Naive thymus-derived CD4-positive, alpha-beta T cell (primary cell): Measurements from ENCODE around the gene GDI2. TPM values are rescaled to one million over a fixed set of nuclear protein-coding genes. Genes with fewer than 3 reads are reported as not detected.
A peak's percentile ranks its signal among the peaks of the same experiment; 100 is the strongest.
"Not testable (repeated sequence)": the region's sequence is repeated elsewhere in the genome, so short reads cannot be mapped to it uniquely, and the experiment has no call there.

ENCODE experiments used
- ATAC-seq: fragments of 150-1000 bp; cut with Tn5 transposase; 2 replicates; pipeline ENCODE4 v1.10.0; 2021; ENCODE audit warnings: mild to moderate bottlenecking, moderate library complexity
- CTCF ChIA-PET: fragments of 350-600 bp; sonication (Branson Sonifier 250); formaldehyde crosslinking; loops from one replicate; lab custom pipeline; 2021; ENCODE audit warnings: antibody characterized with exemption; lab: Charles Lee
- POLR2A ChIA-PET: fragments of 350-600 bp; sonication (Branson Sonifier 250); formaldehyde crosslinking; loops from one replicate; lab custom pipeline; 2021; ENCODE audit warnings: antibody characterized with exemption, inconsistent platforms; lab: Charles Lee
- DNase-seq, 9 donors: peaks; one replicate each; pipeline versions ENCODE4 v3.0.0 to v3.0.0-alpha.2; 2020 to 2022; ENCODE audit warnings: mixed read lengths in 1 of 9
- H3K27ac ChIP-seq: one replicate; pipeline ENCODE4 v1.7.0; 2013; ENCODE audit warnings: mild to moderate bottlenecking, low read depth, low read length, moderate library complexity
- H3K27me3 ChIP-seq, 2 donors: one replicate each; pipeline ENCODE4 v1.7.0; 2013; ENCODE audit warnings: low read length in 2 of 2, mild to moderate bottlenecking in 2 of 2, moderate library complexity in 2 of 2; ENCODE audit not compliant: control insufficient read depth in 2 of 2, insufficient read depth in 2 of 2
- H3K36me3 ChIP-seq, 3 experiments: 1 replicate in 2 of 3; 2 replicates in 1 of 3; pipeline ENCODE4 v1.7.0; 2013; ENCODE audit warnings: low read length in 3 of 3, mild to moderate bottlenecking in 3 of 3, moderate library complexity in 1 of 3; ENCODE audit not compliant: insufficient read depth in 3 of 3, control insufficient read depth in 2 of 3
- H3K4me1 ChIP-seq, 2 donors: one replicate each; pipeline ENCODE4 v1.7.0; 2013; ENCODE audit warnings: low read length in 2 of 2, mild to moderate bottlenecking in 2 of 2, moderate library complexity in 1 of 2; ENCODE audit not compliant: control insufficient read depth in 2 of 2, insufficient read depth in 2 of 2
- H3K4me3 ChIP-seq: 2 replicates; pipeline ENCODE4 v1.7.0; 2013; ENCODE audit warnings: mild to moderate bottlenecking, low read length
- H3K9me3 ChIP-seq, 3 experiments: 1 replicate in 2 of 3; 2 replicates in 1 of 3; pipeline ENCODE4 v1.7.0; 2013; ENCODE audit warnings: low read length in 3 of 3; ENCODE audit not compliant: control insufficient read depth in 2 of 3
- H3K27ac Mint-ChIP-seq, 9 donors: one replicate each; pipeline ENCODE4 v1.8.0; 2020 to 2022; ENCODE audit warnings: mixed read lengths in 9 of 9, mild to moderate bottlenecking in 8 of 9, moderate library complexity in 5 of 9, inconsistent platforms in 2 of 9
- H3K27me3 Mint-ChIP-seq, 5 donors: one replicate each; pipeline ENCODE4 v1.8.0; 2021 to 2022; ENCODE audit warnings: mixed read lengths in 5 of 5, mild to moderate bottlenecking in 1 of 5
- H3K36me3 Mint-ChIP-seq, 5 donors: one replicate each; pipeline ENCODE4 v1.8.0; 2020 to 2022; ENCODE audit warnings: mixed read lengths in 5 of 5, mild to moderate bottlenecking in 3 of 5, inconsistent platforms in 1 of 5
- H3K4me1 Mint-ChIP-seq, 7 donors: one replicate each; pipeline ENCODE4 v1.8.0; 2020 to 2022; ENCODE audit warnings: mixed read lengths in 7 of 7, mild to moderate bottlenecking in 3 of 7, inconsistent platforms in 1 of 7
- H3K4me3 Mint-ChIP-seq, 10 donors: one replicate each; pipeline ENCODE4 v1.8.0; 2020 to 2022; ENCODE audit warnings: mild to moderate bottlenecking in 10 of 10, mixed read lengths in 10 of 10, moderate library complexity in 6 of 10, inconsistent platforms in 2 of 10
- H3K9me3 Mint-ChIP-seq, 11 donors: one replicate each; pipeline ENCODE4 v1.8.0; 2020 to 2022; ENCODE audit warnings: mixed read lengths in 11 of 11, mild to moderate bottlenecking in 4 of 11, inconsistent platforms in 1 of 11, moderate library complexity in 1 of 11
- intact Hi-C, 2 donors: fragments of 100-400 bp; cut with micrococcal nuclease; formaldehyde crosslinking; loops; one replicate each; pipeline ENCODE4 v1.15.1; 2023
- polyA plus RNA-seq, 2 donors: library from polyadenylated mRNA; unstranded; fragments of 300-500 nt; fragmentation: Illumina TruSeq; gene quantifications; one replicate each; pipeline ENCODE4 v1.2.3, GENCODE V29; 2021
- total RNA-seq, 6 experiments: library from RNA in 5 of 6; stranded (reverse) in 5 of 6; gene quantifications; 1 replicate in 5 of 6; 2 replicates in 1 of 6; pipeline ENCODE4 v1.2.3 and lab custom pipeline; 2021 to 2026

GDI2 gene
- total and polyA plus RNA-seq, 7 experiments from 2014 or later, result 85.3 to 236 (median 130) TPM

DNA sequence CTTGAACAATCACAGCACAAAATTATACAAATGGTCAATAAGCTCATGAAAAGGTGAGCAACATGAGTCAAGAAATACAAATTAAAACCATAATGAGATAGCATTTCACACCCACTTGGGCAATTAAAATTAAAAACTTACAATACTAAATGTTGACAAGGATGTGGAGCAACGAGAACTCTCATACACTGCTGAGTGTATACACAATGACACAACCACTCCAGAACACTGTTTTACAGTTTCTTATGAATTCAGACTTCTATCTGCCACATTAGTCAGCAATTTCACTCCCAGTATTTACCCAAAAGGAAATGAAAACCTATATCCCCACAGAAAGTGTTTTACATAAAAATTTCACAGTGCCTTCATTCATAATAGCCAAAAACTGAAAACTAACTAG is 31.1 kb downstream of the GDI2 start:
- H3K4me1 ChIP-seq, result peaks cover 0 to 5% of the 10 kb centered on the region in 2 donors
- Mint-ChIP-seq H3K4me3 (peak overlapping the region in 2 of 10 donors; percentile 0 to 1), H3K36me3 (peaks cover 32 to 77% (median 58%) of the 10 kb centered on the region in 5 donors), H3K27ac (peak overlapping the region in 6 of 9 donors; percentile 1 to 85 (median 59)), H3K27me3 (no peaks in the 10 kb centered on the region), H3K9me3 (peaks cover 0 to 31% (median 17%) of the 10 kb centered on the region in 11 donors), H3K4me1 (peaks cover 8 to 42% (median 39%) of the 10 kb centered on the region in 7 donors)
- ChIA-PET POLR2A (no interaction called here), CTCF (interaction anchor here (0.7 to 1.2 kb wide), 2 partner anchors 10 to 159 kb away, joined by 3 to 5 read pairs; no protein-coding TSS in a partner anchor)
- peaks cover 13 to 49% (median 19%) of the 10 kb centered on the region in 3 experiments for H3K36me3 ChIP-seq
- no peak overlapping the region for H3K27ac ChIP-seq
- H3K27me3 ChIP-seq, result no peaks in the 10 kb centered on the region
- H3K4me3 ChIP-seq, result no peak overlapping the region
- H3K9me3 ChIP-seq, result peaks cover 0 to 4% (median 0%) of the 10 kb centered on the region in 3 experiments
- DNase-seq, result no peak
- intact Hi-C loops, result no loop called here
- no peak for ATAC-seq

DNA sequence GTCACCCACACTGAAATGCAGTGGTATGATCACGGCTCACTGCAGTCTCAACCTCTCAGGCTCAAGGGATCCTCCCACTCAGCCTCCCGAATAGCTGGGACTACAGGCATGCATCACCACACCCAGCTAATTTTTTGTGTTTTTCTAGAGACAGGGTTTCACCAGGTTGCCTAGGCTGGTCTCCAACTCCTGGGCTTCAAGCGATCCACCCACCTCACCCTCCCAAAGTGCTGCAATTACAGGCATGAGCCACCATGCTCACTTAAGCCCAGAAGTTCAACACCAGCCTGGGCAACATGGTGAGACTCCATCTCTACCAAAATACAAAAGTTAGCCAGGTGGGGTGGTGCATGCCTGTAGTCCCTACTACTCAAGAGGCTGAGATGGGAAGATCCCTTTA is 33.5 kb downstream of the GDI2 start:
- DNase-seq (no peak), ATAC-seq (no peak)
- Histone ChIP-seq H3K27ac (no peak overlapping the region), H3K36me3 (peaks cover 8 to 26% (median 11%) of the 10 kb centered on the region in 3 experiments), H3K27me3 (no peaks in the 10 kb centered on the region), H3K4me1 (peaks cover 15 to 24% of the 10 kb centered on the region in 2 donors), H3K4me3 (no peak overlapping the region), H3K9me3 (peaks cover 0 to 4% (median 0%) of the 10 kb centered on the region in 3 experiments)
- intact Hi-C loops, result loop anchor here in 1 of 2 donors (5.0 kb wide), 1 partner anchor 33 kb away; the partner anchor contains the start of gene GDI2
- Mint-ChIP-seq H3K9me3 (peaks cover 0 to 27% (median 16%) of the 10 kb centered on the region in 11 donors), H3K27me3 (no peaks in the 10 kb centered on the region), H3K4me1 (peaks cover 17 to 65% (median 59%) of the 10 kb centered on the region in 7 donors), H3K36me3 (peaks cover 20 to 70% (median 46%) of the 10 kb centered on the region in 5 donors), H3K4me3 (no peak overlapping the region), H3K27ac (peak overlapping the region in 2 of 9 donors; percentile 30 to 49)
- ChIA-PET CTCF (no interaction called here), POLR2A (no interaction called here)

- POLR2A ChIA-PET, result interaction anchor here (3.2 kb wide), 1 partner anchor 36 kb away, joined by 14 read pairs; the partner anchor contains the start of gene GDI2
- not testable (repeated sequence) for H3K9me3 Mint-ChIP-seq, H3K27ac ChIP-seq, H3K27me3 Mint-ChIP-seq, H3K27me3 ChIP-seq, DNase-seq, ATAC-seq, H3K4me3 ChIP-seq, H3K9me3 ChIP-seq, H3K36me3 ChIP-seq
- H3K27ac Mint-ChIP-seq, result peak overlapping the region in 8 of 9 donors; percentile 74 to 95 (median 94)
- H3K4me1 Mint-ChIP-seq, result peaks cover 23 to 80% (median 69%) of the 10 kb centered on the region in 7 donors
- intact Hi-C loops, result loop anchor here in 1 of 2 donors (5.0 kb wide), 1 partner anchor 35 kb away; the partner anchor contains the start of gene GDI2
- H3K4me3 Mint-ChIP-seq, result peak overlapping the region in 2 of 10 donors; percentile 6 to 78
- H3K4me1 ChIP-seq, result peaks cover 15 to 24% of the 10 kb centered on the region in 2 donors
- H3K36me3 Mint-ChIP-seq, result peaks cover under 1 to 59% (median 34%) of the 10 kb centered on the region in 5 donors
- CTCF ChIA-PET, result interaction anchor here (1.4 kb wide), 1 partner anchor 11 kb away, joined by 3 read pairs; no protein-coding TSS in a partner anchor
Observed at GRCh38 chr10:5777758-5778157, 35.5 kb downstream of the GDI2 start.

- H3K36me3 ChIP-seq, result peaks cover 0 to 5% (median 4%) of the 10 kb centered on the region in 3 experiments
Observed at GRCh38 chr10:5776881-5777197, 36.4 kb downstream of the GDI2 start.

GRCh38 chr10:5776136-5776880 is 36.9 kb downstream of the GDI2 start:
- Histone ChIP-seq H3K9me3 (no peaks in the 10 kb centered on the region), H3K4me3 (peak overlapping the region; percentile 32), H3K36me3 (peaks cover 0 to 10% (median 5%) of the 10 kb centered on the region in 3 experiments), H3K27me3 (no peaks in the 10 kb centered on the region), H3K27ac (peak overlapping the region; percentile 72), H3K4me1 (peaks cover 15 to 24% of the 10 kb centered on the region in 2 donors)
- ChIA-PET CTCF (interaction anchor here (1.4 kb wide), 2 partner anchors 10 to 201 kb away, joined by 3 read pairs; partner anchors contain the start of gene IL15RA), POLR2A (interaction anchor here (1.0 to 3.2 kb wide), 3 partner anchors 10 to 38 kb away, joined by 3 to 14 read pairs (median 14); partner anchors contain the start of gene GDI2)
- ATAC-seq, result peak; percentile 5
- no peak for DNase-seq
- H3K4me1 Mint-ChIP-seq, result peaks cover 23 to 75% (median 62%) of the 10 kb centered on the region in 7 donors
- peak overlapping the region; percentile 83 to 95 (median 94) for H3K27ac Mint-ChIP-seq
- H3K9me3 Mint-ChIP-seq, result peaks cover 0 to 4% (median 0%) of the 10 kb centered on the region in 11 donors
- intact Hi-C loops, result loop anchor here in 1 of 2 donors (5.0 kb wide), 1 partner anchor 36 kb away; the partner anchor contains the start of gene GDI2
- H3K4me3 Mint-ChIP-seq, result peak overlapping the region; percentile 59 to 82 (median 76)
- H3K36me3 Mint-ChIP-seq, result peaks cover 0 to 57% (median 33%) of the 10 kb centered on the region in 5 donors
- H3K27me3 Mint-ChIP-seq, result no peaks in the 10 kb centered on the region

More at GRCh38 chr10:5776881-5777197, 36.4 kb downstream of the GDI2 start:
- peaks cover 15 to 24% of the 10 kb centered on the region in 2 donors for H3K4me1 ChIP-seq
- no peak for ATAC-seq
- H3K4me3 ChIP-seq, result no peak overlapping the region
- Mint-ChIP-seq H3K36me3 (peaks cover 0 to 55% (median 30%) of the 10 kb centered on the region in 5 donors), H3K4me3 (peak overlapping the region in 3 of 10 donors; percentile 45 to 79 (median 78)), H3K9me3 (peaks cover 0 to 4% (median 0%) of the 10 kb centered on the region in 11 donors), H3K27me3 (no peaks in the 10 kb centered on the region), H3K27ac (peak overlapping the region in 8 of 9 donors; percentile 83 to 95 (median 94)), H3K4me1 (peaks cover 23 to 77% (median 63%) of the 10 kb centered on the region in 7 donors)
- no peak for DNase-seq
- H3K27ac ChIP-seq, result peak overlapping the region; percentile 72
- ChIA-PET POLR2A (interaction anchor here (1.0 to 3.2 kb wide), 3 partner anchors 10 to 37 kb away, joined by 3 to 14 read pairs (median 14); partner anchors contain the start of gene GDI2), CTCF (interaction anchor here (1.4 kb wide), 2 partner anchors 10 to 200 kb away, joined by 3 read pairs; partner anchors contain the start of gene IL15RA)
- intact Hi-C loops, result loop anchor here in 1 of 2 donors (5.0 kb wide), 1 partner anchor 35 kb away; the partner anchor contains the start of gene GDI2
- H3K9me3 ChIP-seq, result no peaks in the 10 kb centered on the region
- H3K27me3 ChIP-seq, result no peaks in the 10 kb centered on the region

GRCh38 chr10:5775685-5776084 is 37.5 kb downstream of the GDI2 start:
- Mint-ChIP-seq H3K4me1 (peaks cover 23 to 70% (median 59%) of the 10 kb centered on the region in 7 donors), H3K36me3 (peaks cover 0 to 55% (median 30%) of the 10 kb centered on the region in 5 donors), H3K4me3 (peak overlapping the region; percentile 59 to 82 (median 76)), H3K27ac (peak overlapping the region; percentile 83 to 95 (median 94)), H3K9me3 (peaks cover 0 to 4% (median 0%) of the 10 kb centered on the region in 11 donors), H3K27me3 (no peaks in the 10 kb centered on the region)
- Histone ChIP-seq H3K4me1 (peaks cover 15 to 24% of the 10 kb centered on the region in 2 donors), H3K27me3 (no peaks in the 10 kb centered on the region), H3K27ac (peak overlapping the region; percentile 72), H3K9me3 (no peaks in the 10 kb centered on the region), H3K4me3 (peak overlapping the region; percentile 32), H3K36me3 (peaks cover 0 to 13% (median 5%) of the 10 kb centered on the region in 3 experiments)
- ChIA-PET CTCF (interaction anchor here (1.4 kb wide), 1 partner anchor 201 kb away, joined by 3 read pairs; the partner anchor contains the start of gene IL15RA), POLR2A (interaction anchor here (2.0 to 3.2 kb wide), 2 partner anchors 35 to 38 kb away, joined by 14 read pairs; partner anchors contain the start of gene GDI2)
- DNase-seq (peak; percentile 60 to 92 (median 89)), ATAC-seq (peak; percentile 99)
- intact Hi-C loops, result loop anchor here (1.0 to 5.0 kb wide), 6 partner anchors 13 to 98 kb away; partner anchors contain the start of genes GDI2 (in 2 of the 2) and TASOR2 (in 2 of the 2)
